H54 (cell line): ENCODE data around the gene MCCC1.
"Not testable (repeated sequence)": the region's sequence is repeated elsewhere in the genome, so short reads cannot be mapped to it uniquely, and the experiment has no call there.

Experiments
- DNase-seq: peaks from one replicate; pipeline ENCODE4 v3.0.0; 2011; ENCODE audit warnings: low spot score, mixed read lengths; ENCODE audit not compliant: insufficient read length
- FAIRE-seq: peaks from 3 replicates; lab custom pipeline; 2011; peaks lifted over from hg19 to GRCh38; lab: Jason Lieb, UNC
- POLR2A ChIP-seq: IDR thresholded peaks from 2 replicates; pipeline ENCODE4 v1.6.1; 2011; ENCODE audit warnings: low read depth, mild to moderate bottlenecking, low read length

MCCC1 gene

GRCh38 chr3:183008800-183009199, 90.5 kb downstream of the MCCC1 start:
- FAIRE-seq (no peak), DNase-seq (no peak)
- TF ChIP-seq POLR2A, result no peak

GRCh38 chr3:183008303-183008702, 91.0 kb downstream of the MCCC1 start:
- FAIRE-seq (no peak), DNase-seq (no peak)
- TF ChIP-seq POLR2A, result no peak

GRCh38 chr3:183006396-183007002, 92.8 kb downstream of the MCCC1 start:
- no peak for TF ChIP-seq POLR2A
- FAIRE-seq, result no peak
- DNase-seq, result no peak

- no peak for TF ChIP-seq POLR2A
- FAIRE-seq, result no peak
- no peak for DNase-seq
Measured at GRCh38 chr3:182999767-183000166, 99.5 kb downstream of the MCCC1 start.

GRCh38 chr3:182993486-182994201, 105.7 kb downstream of the MCCC1 start:
- FAIRE-seq, result not testable (repeated sequence)

GRCh38 chr3:182989566-182989965, 109.7 kb downstream of the MCCC1 start:
- FAIRE-seq (no peak), DNase-seq (no peak)
- no peak for TF ChIP-seq POLR2A

More at GRCh38 chr3:182993486-182994201, 105.7 kb downstream of the MCCC1 start:
- not testable (repeated sequence) for DNase-seq

- DNase-seq (no peak), FAIRE-seq (no peak)
- no peak for TF ChIP-seq POLR2A
Measured at GRCh38 chr3:182986021-182986420, 113.3 kb downstream of the MCCC1 start.

- no peak for FAIRE-seq
- TF ChIP-seq POLR2A, result no peak
Measured at GRCh38 chr3:182983876-182984275, 115.4 kb downstream of the MCCC1 start.

GRCh38 chr3:182981038-182981380, 118.3 kb downstream of the MCCC1 start:
- DNase-seq, result no peak
- TF ChIP-seq POLR2A, result no peak
- FAIRE-seq, result no peak

More at GRCh38 chr3:182983876-182984275, 115.4 kb downstream of the MCCC1 start:
- DNase-seq, result no peak

- FAIRE-seq, result no peak
- TF ChIP-seq POLR2A, result peak; percentile 74
- peak; percentile 98 for DNase-seq
Measured at GRCh38 chr3:182980204-182981037, 118.9 kb downstream of the MCCC1 start, which contains the start of gene DCUN1D1. Gene DCUN1D1 (minus strand): TSS chr3:182980538. CDS start chr3:182980489, 49 bp downstream.

- peak; percentile 36 for FAIRE-seq
- peak; percentile 33 for DNase-seq
- TF ChIP-seq POLR2A, result no peak
Measured at GRCh38 chr3:182979674-182980191, 119.6 kb downstream of the MCCC1 start.

GRCh38 chr3:182979103-182979673, 120.1 kb downstream of the MCCC1 start:
- no peak for DNase-seq
- FAIRE-seq, result peak; percentile 73
- TF ChIP-seq POLR2A, result no peak

- no peak for TF ChIP-seq POLR2A
- no peak for DNase-seq
- FAIRE-seq, result peak; percentile 27
Measured at GRCh38 chr3:182978387-182978786, 120.9 kb downstream of the MCCC1 start.
